HEK293T (cell line): ENCODE measurements around the gene MKKS.

Experiments used
- CTCF ChIA-PET: fragments of 350-600 bp; formaldehyde crosslinking; extraction: SDS; loops from one replicate; lab custom pipeline; 2021; ENCODE audit warnings: antibody characterized with exemption, inconsistent platforms; lab: Yijun Ruan, JAX
- POLR2A ChIA-PET: fragments of 350-600 bp; formaldehyde crosslinking; extraction: SDS; loops from one replicate; lab custom pipeline; 2020; ENCODE audit warnings: antibody characterized with exemption, inconsistent platforms; lab: Yijun Ruan, JAX
- DNase-seq: peaks from one replicate; pipeline ENCODE4 v3.0.0; 2012; ENCODE audit warnings: mixed read lengths; ENCODE audit errors: extremely low spot score
- ARNT ChIP-seq: fragments of 450-650 bp; IDR thresholded peaks from 2 replicates; pipeline ENCODE4 v1.6.1; 2017; ENCODE audit warnings: mild to moderate bottlenecking
- BHLHE40 ChIP-seq: fragments of 450-650 bp; IDR thresholded peaks from 2 replicates; pipeline ENCODE4 v1.6.1; 2016; ENCODE audit warnings: mild to moderate bottlenecking, moderate library complexity, borderline replicate concordance
- CTBP1 ChIP-seq: fragments of 450-650 bp; IDR thresholded peaks from 2 replicates; pipeline ENCODE4 v1.6.1; 2016; ENCODE audit warnings: borderline replicate concordance
- ELF4 ChIP-seq: fragments of 450-650 bp; IDR thresholded peaks from 2 replicates; pipeline ENCODE4 v1.6.1; 2017; ENCODE audit warnings: antibody characterized with exemption
- FOXA1 ChIP-seq: fragments of 450-650 bp; IDR thresholded peaks from 2 replicates; pipeline ENCODE4 v1.6.1; 2016; ENCODE audit warnings: mild to moderate bottlenecking
- FOXK2 ChIP-seq: fragments of 450-650 bp; IDR thresholded peaks from 2 replicates; pipeline ENCODE4 v1.6.1; 2016; ENCODE audit warnings: mild to moderate bottlenecking
- FOXM1 ChIP-seq: fragments of 450-650 bp; IDR thresholded peaks from 2 replicates; pipeline ENCODE4 v1.6.1; 2017; ENCODE audit warnings: mild to moderate bottlenecking, borderline replicate concordance
- HDGF ChIP-seq: fragments of 450-650 bp; IDR thresholded peaks from 2 replicates; pipeline ENCODE4 v1.6.1; 2017; ENCODE audit warnings: antibody characterized with exemption, borderline replicate concordance
- L3MBTL2 ChIP-seq: fragments of 450-650 bp; conservative IDR thresholded peaks from 2 replicates; pipeline ENCODE4 v1.6.1; 2016; ENCODE audit warnings: mild to moderate bottlenecking
- LEF1 ChIP-seq: fragments of 450-650 bp; IDR thresholded peaks from 2 replicates; pipeline ENCODE4 v1.6.1; 2017; ENCODE audit warnings: mild to moderate bottlenecking, borderline replicate concordance
- NFRKB ChIP-seq: fragments of 450-650 bp; IDR thresholded peaks from 2 replicates; pipeline ENCODE4 v1.6.1; 2016; ENCODE audit warnings: mild to moderate bottlenecking, moderate library complexity
- PKNOX1 ChIP-seq: fragments of 450-650 bp; IDR thresholded peaks from 2 replicates; pipeline ENCODE4 v1.6.1; 2016
- SP1 ChIP-seq: fragments of 450-650 bp; IDR thresholded peaks from 2 replicates; pipeline ENCODE4 v1.6.1; 2017
- SUZ12 ChIP-seq: fragments of 450-650 bp; IDR thresholded peaks from 2 replicates; pipeline ENCODE4 v1.6.1; 2016; ENCODE audit warnings: mild to moderate bottlenecking
- TARDBP ChIP-seq: fragments of 450-650 bp; IDR thresholded peaks from 2 replicates; pipeline ENCODE4 v1.6.1; 2016
- ZNF384 ChIP-seq: fragments of 450-650 bp; IDR thresholded peaks from 2 replicates; pipeline ENCODE4 v1.6.1; 2016

Gene MKKS

GRCh38 chr20:10467681-10468339, 33.8 kb upstream of the MKKS start:
- ChIA-PET POLR2A (no interaction called here), CTCF (interaction anchor here (0.6 to 0.7 kb wide), 2 partner anchors 45 to 167 kb away, joined by 3 read pairs; no protein-coding TSS in a partner anchor)
- TF ChIP-seq HDGF, result no peak
- no peak for TF ChIP-seq ARNT
- TF ChIP-seq FOXK2, result no peak
- TF ChIP-seq SUZ12, result no peak
- no peak for TF ChIP-seq TARDBP
- TF ChIP-seq LEF1, result no peak
- no peak for TF ChIP-seq SP1
- no peak for TF ChIP-seq ELF4
- no peak for TF ChIP-seq BHLHE40
- TF ChIP-seq PKNOX1, result no peak
- TF ChIP-seq FOXM1, result no peak
- TF ChIP-seq ZNF384, result no peak
- no peak for TF ChIP-seq NFRKB
- no peak for DNase-seq

GRCh38 chr20:10466855-10467254, 32.8 kb upstream of the MKKS start:
- TF ChIP-seq BHLHE40, result no peak
- TF ChIP-seq FOXK2, result no peak
- no peak for TF ChIP-seq ZNF384
- no peak for TF ChIP-seq CTBP1
- TF ChIP-seq FOXM1, result no peak
- no peak for TF ChIP-seq ELF4
- no peak for TF ChIP-seq NFRKB
- no peak for TF ChIP-seq SP1
- TF ChIP-seq ARNT, result no peak
- POLR2A ChIA-PET, result no interaction called here
- CTCF ChIA-PET, result no interaction called here
- no peak for DNase-seq

GRCh38 chr20:10466325-10466724, 32.3 kb upstream of the MKKS start:
- CTCF ChIA-PET, result no interaction called here
- POLR2A ChIA-PET, result no interaction called here
- DNase-seq, result no peak
- no peak for TF ChIP-seq PKNOX1
- no peak for TF ChIP-seq HDGF
- TF ChIP-seq ARNT, result no peak

GRCh38 chr20:10465135-10465534, 31.1 kb upstream of the MKKS start:
- TF ChIP-seq ZNF384 (no peak), FOXK2 (no peak), SUZ12 (no peak), BHLHE40 (no peak)
- no peak for DNase-seq
- CTCF ChIA-PET, result no interaction called here
- POLR2A ChIA-PET, result no interaction called here

- no peak for DNase-seq
- CTCF ChIA-PET, result no interaction called here
- TF ChIP-seq PKNOX1 (no peak), SP1 (no peak), NFRKB (no peak), FOXK2 (no peak), LEF1 (no peak), ARNT (no peak), FOXM1 (no peak), ELF4 (no peak), HDGF (no peak), TARDBP (no peak), BHLHE40 (no peak), CTBP1 (no peak), ZNF384 (no peak), FOXA1 (no peak)
- POLR2A ChIA-PET, result no interaction called here
Observed at GRCh38 chr20:10463622-10464021, 29.6 kb upstream of the MKKS start.

- no peak for DNase-seq
- TF ChIP-seq LEF1 (no peak), ZNF384 (no peak), TARDBP (no peak), ARNT (no peak), FOXK2 (no peak), SP1 (no peak), CTBP1 (no peak), NFRKB (no peak)
- ChIA-PET POLR2A (no interaction called here), CTCF (interaction anchor here (0.6 kb wide), 1 partner anchor 205 kb away, joined by 3 read pairs; no protein-coding TSS in a partner anchor)
Observed at GRCh38 chr20:10462516-10462915, 28.5 kb upstream of the MKKS start.

- CTCF ChIA-PET, result no interaction called here
- POLR2A ChIA-PET, result no interaction called here
- no peak for DNase-seq
- TF ChIP-seq SUZ12, result no peak
- TF ChIP-seq HDGF, result no peak
- no peak for TF ChIP-seq TARDBP
- TF ChIP-seq L3MBTL2, result no peak
- no peak for TF ChIP-seq SP1
- no peak for TF ChIP-seq FOXA1
- TF ChIP-seq ZNF384, result no peak
Observed at GRCh38 chr20:10461495-10461894, 27.5 kb upstream of the MKKS start.
